ENCODE results near the gene RASGRF2.
"Not testable (repeated sequence)": the region's sequence is repeated elsewhere in the genome, so short reads cannot be mapped to it uniquely, and the experiment has no call there.

RASGRF2 gene

DNA sequence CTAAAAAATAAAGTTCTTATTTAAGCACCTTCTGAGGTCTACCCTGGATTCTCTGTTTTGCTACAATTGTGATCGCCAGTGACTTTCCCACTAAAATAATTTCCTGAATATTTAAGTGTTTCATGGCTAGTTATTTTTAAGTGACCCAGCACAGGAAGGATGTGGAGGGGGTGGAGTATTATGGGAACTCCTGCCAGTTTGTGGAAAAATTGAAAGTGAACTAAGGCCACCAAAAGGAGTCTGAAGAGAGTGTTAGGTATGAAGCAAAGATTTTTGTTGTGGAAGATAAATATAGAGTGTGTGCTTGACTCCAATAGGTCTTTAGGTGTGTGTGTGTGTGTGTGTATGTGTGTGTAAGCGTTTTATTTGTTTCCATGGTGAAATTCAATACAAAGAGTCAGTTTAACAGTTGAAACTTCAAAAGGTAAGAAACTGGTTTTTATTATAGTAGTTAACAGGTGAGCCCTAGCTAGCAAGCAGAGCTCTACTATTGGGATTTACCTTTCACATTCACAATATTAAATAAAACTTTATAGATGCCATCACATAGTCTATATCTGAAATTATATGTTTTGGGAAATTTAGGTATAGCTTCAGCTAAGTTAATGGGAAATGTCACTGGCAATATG is 25.6 kb downstream of the RASGRF2 start:
- DNase-seq: no peak

DNA sequence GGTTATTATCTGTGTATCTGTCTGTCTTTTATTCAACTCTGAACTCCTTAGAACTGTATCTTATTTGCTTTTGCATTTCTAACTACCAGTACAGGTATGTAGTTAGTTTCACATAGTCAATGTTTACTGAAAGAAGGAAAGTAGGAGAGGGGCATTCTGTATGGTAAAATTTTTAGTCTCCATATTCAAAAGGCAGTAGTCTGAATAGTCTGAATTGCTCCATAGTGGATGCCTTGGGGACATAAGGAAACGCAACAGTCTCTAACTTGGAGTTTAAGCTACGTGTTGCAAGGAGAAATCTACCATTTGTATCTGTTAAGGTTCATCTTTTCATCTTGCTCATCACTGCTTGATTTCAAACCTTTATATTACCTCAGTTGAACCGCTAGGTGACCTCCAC is 26.2 kb downstream of the RASGRF2 start:
- no peak for DNase-seq

DNA sequence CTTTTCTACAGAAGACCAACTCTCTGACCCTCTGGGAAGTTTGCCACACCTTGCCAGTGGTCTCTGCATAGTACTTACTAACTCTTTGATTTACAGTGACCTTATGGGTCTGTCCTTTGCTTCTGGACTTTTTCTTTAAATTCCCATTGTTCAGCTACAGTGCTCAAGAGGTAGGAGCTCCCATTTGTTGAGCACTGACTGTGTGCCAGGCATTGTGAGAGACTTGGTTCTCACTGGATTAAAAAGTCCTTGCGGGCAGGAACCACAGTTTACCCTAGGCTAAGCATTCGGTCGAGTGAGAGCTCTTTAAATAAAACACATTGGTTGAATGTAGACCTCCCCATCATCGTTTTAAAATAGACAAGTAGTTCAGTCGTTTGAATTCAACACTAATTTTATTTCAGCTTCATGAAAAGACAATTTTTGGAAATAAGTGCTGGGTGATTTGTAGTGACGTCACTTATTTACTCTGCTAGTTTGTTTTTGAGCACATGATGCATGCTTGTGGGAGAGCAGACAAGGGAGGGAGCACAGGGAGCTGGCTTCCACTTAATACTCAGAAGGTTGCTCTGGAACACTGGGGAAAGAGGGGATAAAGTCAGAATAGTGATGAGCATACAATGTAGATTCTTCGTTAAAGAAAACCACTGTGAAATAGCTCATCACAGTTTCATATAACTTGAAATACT is 27.1 kb downstream of the RASGRF2 start:
- no peak for DNase-seq

DNA sequence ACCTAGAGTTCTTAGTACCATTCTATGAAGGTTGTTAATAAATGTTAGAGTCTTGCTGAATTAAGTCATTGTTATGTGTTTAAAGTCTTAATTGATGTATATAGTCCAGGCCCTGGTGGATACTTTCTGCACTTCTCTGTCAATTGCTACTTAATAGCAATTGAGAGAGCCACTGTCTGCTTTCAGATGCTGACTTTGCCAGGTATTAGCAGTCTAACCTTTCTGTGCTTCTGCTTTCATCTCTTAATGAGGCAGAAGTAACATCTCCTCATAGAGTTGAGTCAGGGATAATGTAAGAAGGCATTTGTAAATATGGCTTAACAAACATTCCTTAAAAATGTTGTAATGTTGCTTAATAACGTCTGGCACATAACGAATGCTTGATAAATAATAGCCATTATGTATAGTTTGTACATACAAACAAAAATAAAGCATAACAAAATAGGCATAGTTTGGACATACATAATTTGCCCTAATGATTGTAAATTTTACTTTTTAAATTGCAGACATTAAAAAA is 28.3 kb downstream of the RASGRF2 start:
- no peak for DNase-seq

DNA sequence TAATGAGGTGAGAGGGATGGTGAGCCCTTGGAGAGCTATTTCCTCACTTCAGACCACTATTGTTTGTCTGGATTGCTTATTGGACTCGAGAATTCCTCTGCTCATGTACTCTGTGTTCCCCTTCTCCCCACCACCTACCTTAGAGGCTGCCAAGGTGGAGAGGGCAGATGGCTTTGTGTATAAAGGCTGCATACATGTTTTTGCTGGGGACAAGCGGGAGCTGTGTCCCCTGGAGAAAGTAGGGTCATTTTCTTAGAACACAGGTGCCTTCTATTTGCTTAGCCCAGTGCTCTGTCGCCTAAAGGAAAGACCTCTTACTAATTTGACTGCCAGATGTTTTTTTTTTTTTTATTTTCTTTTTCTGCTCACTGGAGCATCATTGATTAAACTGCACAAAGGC is 29.7 kb downstream of the RASGRF2 start:
- DNase-seq: no peak

DNA sequence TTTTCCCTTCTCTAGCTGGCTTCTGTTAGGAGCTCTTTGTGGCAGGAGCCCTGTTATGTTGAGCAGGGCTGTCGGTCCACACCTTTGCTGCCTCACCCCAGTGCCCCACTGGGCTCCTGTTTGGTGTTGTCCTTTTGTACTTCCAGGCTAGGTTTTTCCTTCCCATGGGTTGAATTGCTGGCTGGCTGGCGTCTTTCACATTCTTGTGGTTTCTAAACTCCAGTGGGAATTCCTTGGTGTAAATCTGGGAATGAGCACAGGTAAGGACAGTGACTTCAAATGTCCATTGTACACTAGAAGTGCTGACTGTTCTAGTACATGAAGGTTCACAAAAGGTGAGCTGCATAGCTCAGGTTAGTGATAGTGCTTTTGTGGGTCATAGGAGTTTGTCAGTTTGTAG is 30.4 kb downstream of the RASGRF2 start:
- no peak for DNase-seq

DNA sequence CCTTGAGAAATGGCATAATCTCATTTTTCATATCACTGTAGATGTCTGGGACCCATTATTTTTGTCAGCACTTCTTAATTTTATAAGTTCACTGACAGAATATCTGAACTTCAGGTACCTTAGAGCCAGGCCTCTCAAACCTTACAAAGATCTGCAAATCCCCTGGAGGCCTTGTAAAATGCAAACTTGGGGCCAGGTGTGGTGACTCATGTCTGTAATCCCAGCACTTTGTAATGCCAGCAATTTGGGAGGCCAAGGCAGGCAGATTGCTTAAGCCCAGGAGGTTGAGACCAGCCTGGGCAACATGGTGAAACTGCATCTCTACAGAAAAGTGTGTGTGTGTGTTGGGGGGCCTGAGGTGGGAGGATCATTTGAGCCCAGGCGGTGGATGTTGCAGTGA is 30.8 kb downstream of the RASGRF2 start:
- DNase-seq: no peak

DNA sequence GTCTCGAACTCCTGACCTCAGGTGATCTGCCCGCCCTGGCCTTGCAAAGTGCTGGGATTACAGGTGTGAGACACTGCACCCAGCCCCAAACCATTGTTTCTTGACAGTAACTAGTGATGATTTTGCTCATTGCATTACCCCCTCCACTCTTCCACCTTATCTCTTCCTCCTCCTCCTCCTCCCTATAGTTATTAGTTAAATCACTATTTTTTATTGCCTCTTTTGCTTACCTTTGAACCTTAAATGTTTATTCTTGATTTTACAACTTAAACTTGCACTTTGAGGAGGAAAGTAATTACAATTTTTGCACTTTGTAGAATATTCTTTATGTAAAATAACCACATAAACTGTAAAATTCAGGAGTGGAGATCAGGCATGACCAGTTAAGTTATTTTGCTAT is 35.7 kb downstream of the RASGRF2 start:
- DNase-seq: no peak

DNA sequence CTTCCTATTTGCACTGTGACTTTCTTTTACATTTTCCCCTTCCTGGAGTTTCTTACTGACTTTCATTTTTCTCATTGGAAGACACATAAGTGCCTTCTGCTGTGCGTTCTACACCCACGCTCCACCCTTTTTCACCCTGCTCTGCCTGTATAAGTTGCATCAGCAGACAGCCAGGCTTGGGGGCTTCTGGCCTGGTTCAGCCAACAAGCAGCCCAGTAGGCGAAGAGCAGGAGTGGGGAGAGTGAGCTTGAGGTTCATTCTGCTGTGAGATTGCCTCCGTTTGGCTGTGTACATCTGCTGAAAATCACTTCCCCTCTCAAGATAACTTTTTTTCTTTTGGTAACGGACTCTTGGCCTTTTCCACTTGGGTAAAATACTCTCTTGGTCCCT is 38.4 kb downstream of the RASGRF2 start:
- no peak for DNase-seq

DNA sequence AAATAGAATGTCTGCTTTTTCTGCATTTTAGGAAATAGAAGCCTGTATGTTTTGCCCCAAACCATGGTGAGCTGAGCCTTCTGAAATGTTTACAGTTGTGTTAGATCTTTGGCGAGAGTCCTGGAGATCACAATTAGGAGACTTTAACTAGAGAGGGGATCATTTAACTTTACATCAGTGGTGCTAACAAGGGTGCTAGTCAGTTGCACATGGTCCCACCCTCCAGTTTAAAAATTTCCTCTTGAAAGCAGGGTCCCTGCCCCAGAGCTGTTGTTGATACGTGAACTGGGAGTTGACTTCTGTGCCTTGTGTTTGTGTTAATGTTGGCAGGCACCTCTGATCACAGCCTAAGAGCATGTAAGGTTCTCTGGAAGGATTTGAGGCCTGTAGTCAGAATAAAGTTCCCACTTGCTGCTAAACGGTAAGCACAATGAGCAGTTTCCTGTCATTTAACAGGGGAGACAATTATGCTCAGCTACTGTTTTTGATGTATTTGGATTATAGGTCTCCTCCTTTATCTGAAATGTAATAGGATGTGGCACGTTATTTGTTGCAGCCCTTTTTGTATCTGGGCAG is 43.7 kb downstream of the RASGRF2 start:
- no peak for DNase-seq

DNA sequence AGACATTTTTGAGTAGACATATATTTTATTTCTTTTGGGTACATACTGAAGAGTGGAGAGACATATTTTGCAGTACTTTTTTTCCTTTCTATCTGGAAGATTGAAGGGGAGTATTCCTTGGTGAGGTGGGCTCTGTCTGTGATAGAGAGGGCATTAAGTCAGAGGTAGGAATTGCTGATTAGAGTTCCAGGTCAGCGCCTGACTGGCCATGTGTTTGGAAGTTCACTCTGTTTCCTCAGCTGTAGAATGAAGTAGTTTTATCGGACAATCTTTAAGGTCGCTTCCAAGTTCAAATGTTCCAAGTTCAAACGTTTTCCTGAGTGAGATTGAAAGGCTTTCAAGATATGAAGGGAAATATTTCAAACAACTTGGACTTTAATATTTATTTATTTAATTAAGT is 45.5 kb downstream of the RASGRF2 start:
- DNase-seq: no peak

DNA sequence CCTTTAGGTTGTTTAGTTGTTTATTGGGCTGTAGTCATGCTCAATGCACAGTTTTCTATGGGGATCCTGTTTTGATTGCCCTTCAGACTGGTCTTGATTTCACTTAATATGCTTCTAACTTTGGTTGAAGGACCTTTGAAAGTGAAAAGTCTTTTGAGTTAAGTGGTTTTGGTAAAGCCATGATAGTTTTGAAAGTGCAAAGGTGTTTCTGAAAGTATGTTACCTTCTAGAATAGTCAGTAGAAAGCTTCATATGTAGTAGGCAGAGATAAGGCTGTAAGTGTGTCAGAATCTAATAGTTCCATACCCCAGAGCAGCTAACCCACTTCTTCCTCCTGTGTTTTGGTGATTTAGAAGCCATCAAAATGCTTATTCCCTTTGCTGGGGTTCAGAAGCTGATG is 46.1 kb downstream of the RASGRF2 start:
- DNase-seq: no peak

DNA sequence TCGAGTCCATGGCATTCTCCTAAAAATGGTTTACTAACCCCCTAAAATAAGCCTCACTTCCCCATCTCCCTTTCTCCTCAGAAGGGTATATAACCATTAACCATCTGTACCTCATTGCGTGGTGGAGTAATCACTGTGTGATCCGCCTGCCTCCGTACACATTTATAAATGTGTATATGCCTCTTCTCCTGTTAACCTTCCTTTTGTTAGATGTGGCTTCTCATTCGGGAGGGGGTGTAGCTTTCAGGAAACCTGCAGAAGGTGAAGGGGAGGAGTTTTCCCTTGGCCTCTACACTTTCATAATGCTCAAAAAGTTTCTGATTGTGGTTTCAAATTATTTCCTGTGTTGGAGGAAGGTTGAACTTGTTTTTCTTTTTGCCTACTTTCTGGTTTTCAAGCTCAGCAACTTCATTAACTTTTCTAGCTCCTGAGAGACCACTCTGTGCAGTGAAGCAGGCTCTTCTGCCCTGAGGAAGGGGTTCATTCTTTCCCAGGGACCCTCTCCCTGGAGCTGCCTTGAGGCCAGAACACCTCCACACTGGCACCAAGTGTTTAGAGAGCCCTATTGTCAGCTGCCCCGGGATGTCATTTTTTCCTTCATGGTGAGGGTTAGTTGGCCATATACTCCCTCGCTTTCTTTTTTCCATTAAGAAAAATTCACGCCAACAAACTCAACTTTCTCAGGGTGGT is 46.9 kb downstream of the RASGRF2 start:
- DNase-seq: no peak

DNA sequence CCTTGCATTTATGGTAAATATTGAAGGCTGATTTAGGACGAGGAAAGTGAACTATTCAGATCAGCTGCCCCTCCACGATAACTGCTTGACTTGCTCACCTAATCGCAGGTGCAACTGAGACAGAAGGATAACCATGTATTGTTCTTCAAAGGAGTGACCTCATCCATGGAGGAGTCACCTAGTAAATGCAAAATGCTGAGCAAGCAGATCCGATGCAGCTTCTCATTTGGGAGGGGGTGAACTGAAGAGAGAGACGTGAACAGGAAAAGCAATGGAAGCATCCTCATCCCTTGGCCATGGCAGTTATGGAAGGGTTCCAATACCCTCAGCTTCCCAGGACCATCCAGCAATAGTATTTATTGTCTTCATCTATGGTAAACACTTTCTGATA is 47.5 kb downstream of the RASGRF2 start:
- no peak for DNase-seq

DNA sequence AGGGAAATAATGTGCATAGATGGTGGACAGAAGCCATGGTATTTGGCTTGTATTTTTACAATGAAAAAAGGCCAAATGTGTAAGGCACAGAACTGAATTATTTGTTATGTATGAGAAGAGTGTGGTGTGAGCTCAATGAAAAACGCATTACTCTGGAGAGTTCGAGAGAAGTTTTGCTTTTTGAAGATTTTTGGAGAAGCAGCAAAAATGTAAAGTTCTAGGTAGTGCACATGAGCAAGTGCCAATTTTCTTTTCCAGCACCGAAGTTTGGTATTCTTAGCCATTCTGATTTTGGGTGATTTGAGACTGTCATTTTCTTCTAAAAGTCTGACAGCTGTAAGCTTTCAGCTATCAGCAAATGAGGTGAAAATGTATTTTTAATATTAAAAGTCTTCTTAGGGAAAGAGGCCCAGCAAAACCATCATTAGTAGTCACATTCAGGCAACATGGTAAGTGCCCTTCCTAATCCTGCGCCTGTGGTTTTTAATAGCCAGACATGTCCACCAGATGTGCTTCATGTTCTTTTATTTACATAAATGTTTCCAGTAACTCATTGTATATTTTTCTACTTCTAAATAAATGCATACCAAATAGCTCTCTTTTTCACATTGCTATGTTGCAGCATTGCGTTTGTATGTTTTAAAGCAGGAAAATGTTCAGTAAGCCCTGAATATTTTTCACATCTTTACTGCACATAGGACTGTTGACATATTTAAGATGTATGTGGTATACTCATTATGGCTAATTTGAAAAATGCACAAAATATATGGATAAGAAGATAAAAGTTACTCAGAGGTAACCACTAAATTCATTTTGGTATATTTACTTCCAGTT is 50.4 kb downstream of the RASGRF2 start:
- no peak for DNase-seq

DNA sequence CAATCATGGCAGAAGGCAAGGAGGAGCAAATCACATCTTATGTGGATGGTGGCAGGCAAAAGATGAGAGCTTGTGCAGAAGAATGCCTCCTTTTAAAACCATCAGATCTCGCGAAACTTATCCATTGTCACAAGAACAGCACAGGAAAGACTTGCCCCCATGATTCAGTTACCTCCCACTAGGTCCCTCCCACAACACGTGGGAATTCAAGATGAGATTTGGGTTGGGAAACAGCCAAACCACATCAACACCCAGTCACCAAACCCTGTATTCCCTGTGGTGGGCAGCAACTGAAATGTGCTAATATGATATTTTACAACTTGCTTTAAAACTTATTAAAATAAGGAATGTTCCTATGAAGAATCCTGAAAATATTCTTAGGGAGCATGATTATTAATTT is 54.2 kb downstream of the RASGRF2 start:
- DNase-seq: no peak

DNA sequence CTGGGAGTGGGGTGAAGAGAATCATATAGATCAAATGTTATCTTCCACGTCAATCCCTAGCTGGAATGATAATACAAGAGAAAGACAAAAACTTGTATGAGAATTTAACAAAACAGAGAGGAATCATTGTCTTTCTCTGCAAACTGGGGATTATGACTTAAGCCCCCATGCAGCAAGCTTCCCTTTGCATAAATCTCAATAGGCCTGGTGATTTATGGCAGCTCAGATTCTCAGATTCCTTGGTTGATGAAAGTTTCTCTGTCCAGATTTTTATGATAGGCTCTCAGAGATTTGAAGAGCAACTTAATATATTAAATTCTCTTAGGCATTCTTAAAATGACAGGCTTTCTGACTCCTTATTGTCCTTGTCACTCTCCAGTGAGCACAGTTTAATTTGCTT is 56.0 kb downstream of the RASGRF2 start:
- DNase-seq: no peak

DNA sequence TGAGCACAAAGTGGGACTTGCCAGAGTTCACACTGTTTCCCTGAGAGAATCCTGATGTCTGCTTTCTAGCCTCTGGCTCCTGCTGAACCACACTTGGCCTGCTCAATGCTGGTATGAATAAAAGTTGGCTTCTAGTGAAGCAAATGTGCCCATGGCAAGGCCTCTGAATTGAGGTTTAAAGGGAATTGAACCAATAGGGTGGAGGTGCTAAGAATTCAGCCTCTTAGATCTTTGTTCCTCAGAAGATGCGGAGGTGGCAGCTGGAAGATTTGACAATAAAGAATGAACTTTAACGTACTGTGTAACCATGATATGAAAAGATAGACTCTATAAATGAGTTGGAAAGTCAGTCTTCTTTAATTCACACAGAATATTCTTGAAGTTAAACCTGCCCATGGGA is 57.2 kb downstream of the RASGRF2 start:
- no peak for DNase-seq

DNA sequence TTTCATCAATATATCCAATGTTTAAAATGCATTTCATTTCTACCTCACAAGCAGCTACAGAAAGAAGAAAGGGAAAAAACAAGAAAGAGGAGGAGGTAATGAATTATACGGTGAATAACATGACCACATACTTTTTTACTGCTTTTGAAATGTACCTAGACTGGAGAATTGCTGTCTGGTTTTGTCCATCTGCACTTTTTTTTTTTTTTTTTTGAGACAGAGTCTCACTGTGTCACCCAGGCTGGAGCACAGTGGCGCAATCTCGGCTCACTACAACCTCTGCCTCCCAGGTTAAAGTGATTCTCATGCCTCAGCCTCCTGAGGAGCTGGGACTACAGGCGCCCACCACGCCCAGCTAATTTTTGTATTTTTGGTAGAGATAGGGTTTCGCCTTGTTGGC is 58.4 kb downstream of the RASGRF2 start:
- not testable (repeated sequence) for DNase-seq

DNA sequence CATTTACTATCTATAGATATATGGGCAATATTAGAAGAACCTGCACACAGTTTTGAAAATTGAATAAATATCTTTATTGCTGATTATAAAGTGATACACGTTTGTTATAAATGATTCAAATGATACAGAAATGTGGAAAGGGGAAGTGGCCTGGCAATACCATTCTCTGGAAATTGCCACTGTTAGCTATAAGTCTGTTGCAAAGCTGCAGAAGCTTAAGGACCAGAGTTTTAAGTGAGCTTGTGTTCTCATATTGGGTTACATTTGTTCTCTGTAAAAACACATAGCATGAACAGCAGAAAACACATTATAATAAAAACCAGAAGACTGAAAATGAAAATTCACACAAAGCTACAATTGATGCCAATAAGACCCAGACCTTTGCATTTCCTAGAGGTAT is 59.6 kb downstream of the RASGRF2 start:
- no peak for DNase-seq

DNA sequence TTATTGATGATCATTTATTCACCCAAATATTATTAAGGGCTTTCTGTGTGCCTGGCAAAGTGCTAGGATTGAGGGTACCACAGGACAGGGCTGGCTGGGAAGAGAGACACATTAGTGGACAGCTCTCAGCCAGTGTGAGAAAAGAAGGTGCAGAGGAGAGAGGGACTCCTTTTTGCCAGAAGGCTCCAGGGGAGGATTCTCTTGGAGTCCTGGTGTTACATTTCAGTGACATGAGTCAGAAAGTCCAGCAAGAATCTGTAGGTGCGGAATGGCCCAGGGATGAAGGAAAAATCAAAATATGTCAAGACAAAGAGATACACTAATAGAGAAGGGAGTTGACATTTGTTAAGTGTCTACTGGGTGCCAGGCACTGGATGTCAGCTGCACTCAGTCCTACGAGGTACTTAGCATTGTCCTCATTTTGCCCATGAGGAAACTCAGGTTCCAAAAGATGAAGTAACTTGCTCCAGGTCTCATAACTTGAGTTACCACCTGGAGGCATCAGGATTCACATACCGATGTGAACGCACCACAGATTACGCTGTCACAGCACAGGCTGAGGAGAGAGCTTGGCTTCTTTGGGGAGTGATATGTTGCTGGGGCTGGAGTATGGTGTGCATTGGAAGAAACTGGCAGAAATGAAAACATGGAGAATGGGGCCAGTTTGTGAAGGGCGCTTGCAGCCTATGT is 60.5 kb downstream of the RASGRF2 start:
- no peak for DNase-seq

DNA sequence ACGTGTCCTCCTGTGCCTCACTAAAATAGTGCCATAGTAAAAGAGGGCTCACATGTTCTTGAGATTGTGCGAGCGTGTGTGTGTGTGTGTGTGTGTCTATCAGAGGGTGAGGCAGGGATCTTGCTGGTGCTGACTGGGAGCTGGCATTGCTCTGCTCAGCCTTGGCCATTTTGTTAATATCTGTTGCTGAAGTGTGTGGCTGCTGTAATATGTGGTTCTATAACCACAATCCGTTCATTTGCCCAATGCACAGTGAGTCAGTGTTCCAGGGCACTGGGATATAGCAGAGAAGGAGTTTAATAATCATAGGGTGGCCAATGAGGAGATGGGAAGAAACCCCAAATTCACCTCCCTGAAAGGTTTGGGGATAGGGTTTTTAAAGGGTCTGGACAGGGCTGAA is 61.3 kb downstream of the RASGRF2 start:
- DNase-seq: no peak

All from NCI-H2081 (cell line).